Peyer's patch (tissue), 4 donors: ENCODE data around the gene PRKCA.

ENCODE experiments used
- CTCF ChIP-seq, 6 experiments: fragments of 450-650 bp in 4 of 6; fragments of 200-600 bp in 2 of 6; sonication (generic) in 1 of 6; IDR thresholded peaks; one replicate each; pipeline ENCODE4 v1.5.1; 2017 to 2019; ENCODE audit warnings: antibody characterized with exemption in 6 of 6, mild to moderate bottlenecking in 3 of 6, moderate library complexity in 1 of 6
- POLR2A ChIP-seq, 2 donors: fragments of 450-650 bp; IDR thresholded peaks; one replicate each; pipeline ENCODE4 v1.5.1; 2017; ENCODE audit warnings: antibody characterized with exemption in 2 of 2, mild to moderate bottlenecking in 2 of 2, moderate library complexity in 2 of 2

DNA sequence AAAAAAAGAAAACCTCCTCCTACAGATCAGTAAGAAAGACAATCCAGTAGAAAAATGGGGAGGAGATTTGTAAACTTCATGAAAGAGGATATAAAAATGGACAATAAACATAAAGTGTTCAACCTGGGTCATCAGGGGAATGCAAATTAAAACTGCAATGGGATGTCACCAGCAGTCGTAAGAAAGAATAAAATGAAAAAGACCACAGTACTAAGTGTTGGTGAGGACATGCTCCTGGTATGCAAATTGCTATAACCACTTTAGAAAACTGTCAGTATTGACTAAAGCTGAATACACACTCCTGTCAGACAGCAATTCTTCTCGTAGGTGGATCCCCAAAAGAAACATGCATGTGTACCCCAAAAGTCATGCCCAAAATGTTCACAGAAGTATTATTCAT lies 267.2 kb downstream of the PRKCA start:
- no peak for TF ChIP-seq CTCF (IDR thresholded peaks at IDR 0.05)
- TF ChIP-seq POLR2A (IDR thresholded peaks at IDR 0.05), result no peak
